ENCODE results near the gene RND3. TPM values are rescaled to one million over a fixed set of nuclear protein-coding genes. Genes with fewer than 3 reads are reported as not detected.

RND3 gene
- total and polyA plus RNA-seq, 2 of the 13 experiments (the other 11 are each of a cell fraction or from before 2014, with no cell fraction given) = 0.13 to 0.42 TPM

GRCh38 chr2:150478200-150478974 is 9.1 kb downstream of the RND3 start (continued):
- TF ChIP-seq ZNF503 (CRISPR knock-in tag; IDR thresholded peaks at IDR 0.05) (no peak), ETV6 (CRISPR knock-in tag; conservative IDR thresholded peaks at IDR 0.05) (no peak), MYPOP (CRISPR knock-in tag; IDR thresholded peaks at IDR 0.05) (no peak), ZNF234 (CRISPR knock-in tag; conservative IDR thresholded peaks at IDR 0.05) (no peak), ATF7-NPFF (CRISPR knock-in tag; IDR thresholded peaks at IDR 0.05; ENCODE audit: low read depth) (no peak), ZBTB33 (CRISPR knock-in tag; IDR thresholded peaks at IDR 0.05) (no peak)

- in situ Hi-C loops (cut with HindIII; ENCODE audit: extremely low pct_ligation_motif_present, low pct_unique_long_range_greater_than_20kb) = no loop called here
- Histone ChIP-seq H3K27me3 (ENCODE audit: control insufficient read depth in 1 of 2, insufficient read depth in 2 of 2, low read length in 2 of 2) (no peaks in the 10 kb centered on the region), H3K9ac (ENCODE audit: insufficient read depth, low read depth, low read length) (no peak overlapping the region), H3K4me2 (ENCODE audit: low read depth, low read length) (no peak overlapping the region), H3K4me3 (replicated peaks in 1 of 3; ENCODE audit: insufficient read depth in 1 of 3, low read depth in 2 of 3, low read length in 3 of 3) (no peak overlapping the region), H4K20me1 (ENCODE audit: insufficient read depth, low read length) (no peaks in the 10 kb centered on the region), H3K9me3 (ENCODE audit: low read length) (no peaks in the 10 kb centered on the region), H3K79me2 (ENCODE audit: insufficient read depth, low read length) (no peaks in the 10 kb centered on the region), H3K36me3 (replicated peaks in 1 of 2; ENCODE audit: control insufficient read depth in 1 of 2, insufficient read depth in 2 of 2, low read length in 2 of 2) (no peaks in the 10 kb centered on the region), H3K4me1 (ENCODE audit: insufficient read depth, low read length) (no peaks in the 10 kb centered on the region), H3K27ac (ENCODE audit: extremely low read length, insufficient read depth, low read length) (no peak overlapping the region), H2AFZ (ENCODE audit: low read length) (no peak overlapping the region)
- CTCF ChIA-PET (ENCODE audit: low intra/inter-chr PET ratio, low total read pairs) = no interaction called here
- FAIRE-seq = no peak
- POLR2A ChIA-PET = no interaction called here
- DNase-seq (ENCODE audit: low spot score) = no peak
- 28% methylated on average over 3 of the region's 3 CpGs for WGBS (ENCODE audit: low lambda C conversion rate)
- no TSS peak for BruUV-seq (replicated peaks)
- no peak for ATAC-seq
- intact Hi-C loops (cut with micrococcal nuclease; ENCODE audit: unreplicated experiment) = no loop called here
- TF ChIP-seq CBFB (CRISPR knock-in tag; IDR thresholded peaks at IDR 0.05) = no peak
- TF ChIP-seq POLR2AphosphoS5 (IDR thresholded peaks at IDR 0.05; ENCODE audit: low read depth, low read length) = no peak
- no peak for TF ChIP-seq MLX (CRISPR knock-in tag; IDR thresholded peaks at IDR 0.05)
- no peak for TF ChIP-seq SIN3B (IDR thresholded peaks at IDR 0.05; ENCODE audit: low read length)
- no peak for TF ChIP-seq ZNF432 (CRISPR knock-in tag; IDR thresholded peaks at IDR 0.05; ENCODE audit: borderline replicate concordance)
- TF ChIP-seq ZNF382 (CRISPR knock-in tag; IDR thresholded peaks at IDR 0.05; ENCODE audit: borderline replicate concordance) = no peak
- TF ChIP-seq THYN1 (CRISPR knock-in tag; IDR thresholded peaks at IDR 0.05; ENCODE audit: borderline replicate concordance, low read depth) = no peak
- TF ChIP-seq GATAD1 (CRISPR knock-in tag; IDR thresholded peaks at IDR 0.05) = no peak
- no peak for TF ChIP-seq ZNF136 (CRISPR knock-in tag; IDR thresholded peaks at IDR 0.05; ENCODE audit: low read depth)
- TF ChIP-seq DMAP1 (CRISPR knock-in tag; IDR thresholded peaks at IDR 0.05) = no peak
- no peak for TF ChIP-seq MED1 (CRISPR knock-in tag; IDR thresholded peaks at IDR 0.05)
- no peak for TF ChIP-seq ERF (CRISPR knock-in tag; IDR thresholded peaks at IDR 0.05)
Measured at GRCh38 chr2:150477347-150477746, 10.1 kb downstream of the RND3 start.

Data from HepG2 (cell line).